HepG2 (cell line): ENCODE measurements around the gene DCP1B. TPM values are rescaled to one million over a fixed set of nuclear protein-coding genes. Genes with fewer than 3 reads are reported as not detected.

Source experiments
- ATAC-seq: fragments of 200-7000 bp; cut with Tn5 transposase; 3 replicates; pipeline ENCODE4 v1.9.1; 2020; ENCODE audit warnings: mild to moderate bottlenecking, moderate library complexity
- BruUV-seq: library from RNA; stranded (reverse); fragments of 400-500 nt; replicated peaks from 2 replicates; lab custom pipeline; 2021; lab: Mats Ljungman, UMichigan
- CTCF ChIA-PET: fragments of 300-600 bp; formaldehyde crosslinking; extraction: SDS; loops from one replicate; lab custom pipeline; 2021; ENCODE audit warnings: low total read pairs, inconsistent platforms, low intra/inter-chr PET ratio; lab: Yijun Ruan, JAX
- POLR2A ChIA-PET: fragments of 350-600 bp; sonication (Branson Sonifier 250); formaldehyde crosslinking; loops from one replicate; lab custom pipeline; 2020; ENCODE audit warnings: antibody characterized with exemption, inconsistent platforms; lab: Yijun Ruan, JAX
- DNase-seq: peaks from one replicate; pipeline ENCODE4 v3.0.0-alpha.2; 2015; ENCODE audit warnings: low spot score
- FAIRE-seq: peaks from 3 replicates; lab custom pipeline; 2011; peaks lifted over from hg19 to GRCh38; lab: Jason Lieb, UNC
- H2AFZ ChIP-seq: one replicate; pipeline ENCODE4 v1.6.1; 2011; ENCODE audit warnings: low read length, inconsistent platforms
- H3K27ac ChIP-seq: fragments of 300-600 bp; 3 replicates; pipeline ENCODE4 v1.8.0; 2011; ENCODE audit warnings: mixed run types, mild to moderate bottlenecking, mixed read lengths, low read length, inconsistent platforms; ENCODE audit not compliant: insufficient read depth; ENCODE audit errors: extremely low read length
- H3K27me3 ChIP-seq, 2 experiments: fragments of 200-600 bp in 1 of 2; 2 replicates in 1 of 2; 3 replicates in 1 of 2; pipeline versions ENCODE4 v1.6.0 to v1.8.0; 2011; ENCODE audit warnings: low read length in 2 of 2, mild to moderate bottlenecking in 2 of 2, moderate library complexity in 2 of 2, inconsistent platforms in 1 of 2; ENCODE audit not compliant: insufficient read depth in 2 of 2, control insufficient read depth in 1 of 2
- H3K36me3 ChIP-seq, 2 experiments: fragments of 200-600 bp in 1 of 2; replicated peaks in 1 of 2; 2 replicates in 1 of 2; 3 replicates in 1 of 2; pipeline versions ENCODE4 v1.5.1 to v1.8.0; 2011; ENCODE audit warnings: low read length in 2 of 2, inconsistent platforms in 1 of 2; ENCODE audit not compliant: insufficient read depth in 2 of 2, control insufficient read depth in 1 of 2
- H3K4me1 ChIP-seq: 2 replicates; pipeline ENCODE4 v1.5.1; 2012; ENCODE audit warnings: low read length, inconsistent platforms; ENCODE audit not compliant: insufficient read depth
- H3K4me2 ChIP-seq: 2 replicates; pipeline ENCODE4 v1.6.0; 2011; ENCODE audit warnings: low read depth, low read length, inconsistent platforms
- H3K4me3 ChIP-seq, 3 experiments: fragments of 200-600 bp in 1 of 3; sonication (generic), shearing (Covaris generic) in 1 of 3; replicated peaks in 1 of 3; 2 replicates each; pipeline ENCODE4 v1.5.1; 2011 to 2016; ENCODE audit warnings: low read length in 3 of 3, inconsistent platforms in 2 of 3, low read depth in 2 of 3, mild to moderate bottlenecking in 2 of 3, control low read depth in 1 of 3, mixed read lengths in 1 of 3; ENCODE audit not compliant: insufficient read depth in 1 of 3
- H3K79me2 ChIP-seq: one replicate; pipeline ENCODE4 v1.6.1; 2011; ENCODE audit warnings: low read length, inconsistent platforms; ENCODE audit not compliant: insufficient read depth
- H3K9ac ChIP-seq: 2 replicates; pipeline ENCODE4 v1.6.0; 2011; ENCODE audit warnings: mild to moderate bottlenecking, low read depth, low read length, inconsistent platforms; ENCODE audit not compliant: insufficient read depth
- H3K9me3 ChIP-seq: 2 replicates; pipeline ENCODE4 v1.5.1; 2012; ENCODE audit warnings: mild to moderate bottlenecking, low read length
- H4K20me1 ChIP-seq: 2 replicates; pipeline ENCODE4 v1.6.0; 2011; ENCODE audit warnings: inconsistent platforms, mild to moderate bottlenecking, low read length, moderate library complexity; ENCODE audit not compliant: insufficient read depth
- FIP1L1 ChIP-seq: fragments of 200-400 bp; formaldehyde crosslinking; IDR thresholded peaks from 2 replicates; pipeline ENCODE4 v1.6.1; 2018; ENCODE audit warnings: low read depth, mild to moderate bottlenecking, low read length, moderate library complexity, borderline replicate concordance; ENCODE audit not compliant: insufficient read depth
- ISL2 ChIP-seq: sonication (generic); formaldehyde crosslinking; IDR thresholded peaks from 2 replicates; pipeline ENCODE4 v1.5.0; 2020; ENCODE audit warnings: missing genetic modification reagents
- MZF1 ChIP-seq: sonication (generic); formaldehyde crosslinking; IDR thresholded peaks from 2 replicates; pipeline ENCODE4 v1.8.1; 2023; ENCODE audit warnings: mild to moderate bottlenecking, missing genetic modification reagents, borderline replicate concordance
- TGIF2 ChIP-seq: IDR thresholded peaks from 2 replicates; pipeline ENCODE4 v1.6.1; 2016; ENCODE audit warnings: control low read depth, missing compliant biosample characterization
- ZNF772 ChIP-seq: sonication (generic); formaldehyde crosslinking; IDR thresholded peaks from 2 replicates; pipeline ENCODE4 v1.5.0; 2020; ENCODE audit warnings: mild to moderate bottlenecking, missing genetic modification reagents
- WGBS: methylation state at CpG from one replicate; pipeline ENCODE4 v1.1.6; 2017; ENCODE audit warnings: low lambda C conversion rate; 5-methylcytosine and 5-hydroxymethylcytosine counted together
- in situ Hi-C: cut with HindIII; loops from 2 replicates; pipeline ENCODE4 v1.10.0; 2017; ENCODE audit warnings: low pct_unique_long_range_greater_than_20kb; ENCODE audit not compliant: extremely low pct_ligation_motif_present
- intact Hi-C: fragments of 100-400 bp; cut with micrococcal nuclease; formaldehyde crosslinking; loops from one replicate; pipeline ENCODE4 v1.10.0; 2022; ENCODE audit not compliant: unreplicated experiment
- polyA plus RNA-seq, 8 experiments: library from polyadenylated mRNA; depleted of rRNA in 3 of 8; stranded (reverse) in 7 of 8; unstranded in 1 of 8; fragments of >200 nt; fragmentation: Illumina TruSeq in 4 of 8; extraction: Trizol in 4 of 8; gene quantifications; 2 replicates each; pipeline versions ENCODE4 v1.2.1 to v1.2.3, GENCODE V29; 2011 to 2016; ENCODE audit warnings: low read depth in 4 of 8, missing spikeins in 1 of 8, mixed read lengths in 1 of 8; ENCODE audit not compliant: insufficient read depth in 1 of 8
- total RNA-seq, 5 experiments: library from RNA; depleted of rRNA; stranded (reverse); fragments of >200 nt; fragmentation: Illumina TruSeq; extraction: Trizol; gene quantifications; 2 replicates each; pipeline ENCODE4 v1.2.3, GENCODE V29; 2016; ENCODE audit warnings: low read depth in 1 of 5
- TF ChIP-seq, protein P1 (sequence below): sonication (generic); formaldehyde crosslinking; conservative IDR thresholded peaks from 2 replicates; pipeline ENCODE4 v1.5.0; 2020; ENCODE audit warnings: missing genetic modification reagents
- TF ChIP-seq, protein P2 (sequence below): sonication (generic); formaldehyde crosslinking; IDR thresholded peaks from one replicate; pipeline ENCODE4 v1.5.1; 2020; ENCODE audit warnings: mild to moderate bottlenecking, missing genetic modification reagents; ENCODE audit errors: not compliant biosample characterization

DCP1B gene
- total and polyA plus RNA-seq, 2 of the 13 experiments (the other 11 are each of a cell fraction or from before 2014, with no cell fraction given): 11.4 to 27.2 TPM

DNA sequence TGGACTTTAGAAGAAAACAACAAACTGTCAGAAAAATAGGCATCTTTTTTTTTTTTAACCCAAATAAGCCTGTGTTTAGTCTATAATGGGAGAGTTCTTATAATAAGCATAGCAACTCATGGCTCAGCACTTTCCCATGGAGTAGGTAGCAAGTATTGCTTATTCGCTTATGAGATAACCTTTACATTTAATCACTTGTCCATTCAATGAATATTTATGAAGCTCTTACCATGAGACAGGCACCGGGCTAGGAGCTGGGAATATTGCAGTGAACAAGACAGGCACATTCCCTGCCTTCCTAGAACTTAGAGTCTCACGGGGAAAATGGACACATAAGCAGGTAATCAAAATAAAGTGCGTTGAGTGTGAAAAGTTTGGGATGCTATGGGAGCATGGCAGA, 10.0 kb upstream of the DCP1B start:
- 81% methylated on average over 4 of the region's 4 CpGs for WGBS
- H3K9me3 ChIP-seq: no peaks in the 10 kb centered on the region
- TF ChIP-seq TGIF2 (CRISPR knock-in tag) (no peak), ZNF772 (CRISPR knock-in tag) (no peak), FIP1L1 (no peak), ISL2 (no peak)
- in situ Hi-C loops (no loop called here), intact Hi-C loops (no loop called here)
- H3K4me2 ChIP-seq: no peak overlapping the region
- BruUV-seq: no TSS peak
- DNase-seq (no peak), ATAC-seq (no peak), FAIRE-seq (no peak)
- CTCF ChIA-PET: no interaction called here
- H3K79me2 ChIP-seq: no peaks in the 10 kb centered on the region
- no peak overlapping the region for H3K27ac ChIP-seq
- no peaks in the 10 kb centered on the region for H4K20me1 ChIP-seq
- no peaks in the 10 kb centered on the region for H3K36me3 ChIP-seq
- no peak overlapping the region for H3K4me3 ChIP-seq
- H3K4me1 ChIP-seq: peaks cover 46% of the 10 kb centered on the region
- H2AFZ ChIP-seq: no peak overlapping the region
- no peak overlapping the region for H3K9ac ChIP-seq
- no peaks in the 10 kb centered on the region; a peak in 2 of 5 replicates for H3K27me3 ChIP-seq
- POLR2A ChIA-PET: no interaction called here

GRCh38 chr12:2013527-2014223, 9.4 kb upstream of the DCP1B start:
- no peak for DNase-seq
- H3K9ac ChIP-seq: no peak overlapping the region
- no peaks in the 10 kb centered on the region for H3K36me3 ChIP-seq
- intact Hi-C loops (no loop called here), in situ Hi-C loops (no loop called here)
- no peaks in the 10 kb centered on the region for H4K20me1 ChIP-seq
- ATAC-seq: peak; percentile 67
- 30% methylated on average over 4 of the region's 4 CpGs for WGBS
- no peak for FAIRE-seq
- H3K27ac ChIP-seq: no peak overlapping the region
- CTCF ChIA-PET: no interaction called here
- H3K4me3 ChIP-seq: no peak overlapping the region
- H3K9me3 ChIP-seq: no peaks in the 10 kb centered on the region
- H2AFZ ChIP-seq: no peak overlapping the region
- no peaks in the 10 kb centered on the region for H3K79me2 ChIP-seq
- no peak overlapping the region for H3K4me2 ChIP-seq
- peaks cover 52% of the 10 kb centered on the region for H3K4me1 ChIP-seq
- H3K27me3 ChIP-seq: no peaks in the 10 kb centered on the region; a peak in 2 of 5 replicates
- POLR2A ChIA-PET: interaction anchor here (1.1 kb wide), 1 partner anchor 9 kb away, joined by 4 read pairs; the partner anchor contains the start of gene DCP1B
- no TSS peak for BruUV-seq
- no peak for TF ChIP-seq MZF1
- TF ChIP-seq, protein P1, sequence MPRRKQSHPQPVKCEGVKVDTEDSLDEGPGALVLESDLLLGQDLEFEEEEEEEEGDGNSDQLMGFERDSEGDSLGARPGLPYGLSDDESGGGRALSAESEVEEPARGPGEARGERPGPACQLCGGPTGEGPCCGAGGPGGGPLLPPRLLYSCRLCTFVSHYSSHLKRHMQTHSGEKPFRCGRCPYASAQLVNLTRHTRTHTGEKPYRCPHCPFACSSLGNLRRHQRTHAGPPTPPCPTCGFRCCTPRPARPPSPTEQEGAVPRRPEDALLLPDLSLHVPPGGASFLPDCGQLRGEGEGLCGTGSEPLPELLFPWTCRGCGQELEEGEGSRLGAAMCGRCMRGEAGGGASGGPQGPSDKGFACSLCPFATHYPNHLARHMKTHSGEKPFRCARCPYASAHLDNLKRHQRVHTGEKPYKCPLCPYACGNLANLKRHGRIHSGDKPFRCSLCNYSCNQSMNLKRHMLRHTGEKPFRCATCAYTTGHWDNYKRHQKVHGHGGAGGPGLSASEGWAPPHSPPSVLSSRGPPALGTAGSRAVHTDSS (CRISPR knock-in tag): no peak
- TF ChIP-seq, protein P2, sequence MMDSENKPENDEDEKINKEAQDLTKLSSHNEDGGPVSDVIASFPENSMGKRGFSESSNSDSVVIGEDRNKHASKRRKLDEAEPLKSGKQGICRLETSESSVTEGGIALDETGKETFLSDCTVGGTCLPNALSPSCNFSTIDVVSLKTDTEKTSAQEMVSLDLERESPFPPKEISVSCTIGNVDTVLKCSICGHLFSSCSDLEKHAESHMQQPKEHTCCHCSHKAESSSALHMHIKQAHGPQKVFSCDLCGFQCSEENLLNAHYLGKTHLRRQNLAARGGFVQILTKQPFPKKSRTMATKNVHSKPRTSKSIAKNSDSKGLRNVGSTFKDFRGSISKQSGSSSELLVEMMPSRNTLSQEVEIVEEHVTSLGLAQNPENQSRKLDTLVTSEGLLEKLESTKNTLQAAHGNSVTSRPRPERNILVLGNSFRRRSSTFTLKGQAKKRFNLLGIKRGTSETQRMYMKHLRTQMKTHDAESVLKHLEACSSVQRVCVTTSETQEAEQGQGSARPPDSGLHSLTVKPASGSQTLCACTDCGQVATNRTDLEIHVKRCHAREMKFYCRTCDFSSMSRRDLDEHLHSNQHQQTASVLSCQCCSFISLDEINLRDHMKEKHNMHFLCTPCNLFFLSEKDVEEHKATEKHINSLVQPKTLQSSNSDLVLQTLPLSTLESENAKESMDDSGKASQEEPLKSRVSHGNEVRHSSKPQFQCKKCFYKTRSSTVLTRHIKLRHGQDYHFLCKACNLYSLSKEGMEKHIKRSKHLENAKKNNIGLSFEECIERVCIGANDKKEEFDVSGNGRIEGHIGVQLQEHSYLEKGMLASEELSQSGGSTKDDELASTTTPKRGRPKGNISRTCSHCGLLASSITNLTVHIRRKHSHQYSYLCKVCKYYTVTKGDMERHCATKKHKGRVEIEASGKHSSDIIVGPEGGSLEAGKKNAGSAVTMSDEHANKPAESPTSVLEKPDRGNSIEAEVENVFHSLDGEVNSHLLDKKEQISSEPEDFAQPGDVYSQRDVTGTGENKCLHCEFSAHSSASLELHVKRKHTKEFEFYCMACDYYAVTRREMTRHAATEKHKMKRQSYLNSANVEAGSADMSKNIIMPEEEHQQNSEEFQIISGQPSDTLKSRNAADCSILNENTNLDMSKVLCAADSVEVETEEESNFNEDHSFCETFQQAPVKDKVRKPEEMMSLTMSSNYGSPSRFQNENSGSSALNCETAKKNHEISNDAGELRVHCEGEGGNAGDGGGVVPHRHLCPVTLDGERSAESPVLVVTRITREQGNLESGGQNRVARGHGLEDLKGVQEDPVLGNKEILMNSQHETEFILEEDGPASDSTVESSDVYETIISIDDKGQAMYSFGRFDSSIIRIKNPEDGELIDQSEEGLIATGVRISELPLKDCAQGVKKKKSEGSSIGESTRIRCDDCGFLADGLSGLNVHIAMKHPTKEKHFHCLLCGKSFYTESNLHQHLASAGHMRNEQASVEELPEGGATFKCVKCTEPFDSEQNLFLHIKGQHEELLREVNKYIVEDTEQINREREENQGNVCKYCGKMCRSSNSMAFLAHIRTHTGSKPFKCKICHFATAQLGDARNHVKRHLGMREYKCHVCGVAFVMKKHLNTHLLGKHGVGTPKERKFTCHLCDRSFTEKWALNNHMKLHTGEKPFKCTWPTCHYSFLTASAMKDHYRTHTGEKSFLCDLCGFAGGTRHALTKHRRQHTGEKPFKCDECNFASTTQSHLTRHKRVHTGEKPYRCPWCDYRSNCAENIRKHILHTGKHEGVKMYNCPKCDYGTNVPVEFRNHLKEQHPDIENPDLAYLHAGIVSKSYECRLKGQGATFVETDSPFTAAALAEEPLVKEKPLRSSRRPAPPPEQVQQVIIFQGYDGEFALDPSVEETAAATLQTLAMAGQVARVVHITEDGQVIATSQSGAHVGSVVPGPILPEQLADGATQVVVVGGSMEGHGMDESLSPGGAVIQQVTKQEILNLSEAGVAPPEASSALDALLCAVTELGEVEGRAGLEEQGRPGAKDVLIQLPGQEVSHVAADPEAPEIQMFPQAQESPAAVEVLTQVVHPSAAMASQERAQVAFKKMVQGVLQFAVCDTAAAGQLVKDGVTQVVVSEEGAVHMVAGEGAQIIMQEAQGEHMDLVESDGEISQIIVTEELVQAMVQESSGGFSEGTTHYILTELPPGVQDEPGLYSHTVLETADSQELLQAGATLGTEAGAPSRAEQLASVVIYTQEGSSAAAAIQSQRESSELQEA (CRISPR knock-in tag): no peak
